ENCODE measurements around the gene RFTN1.

Gene RFTN1

GRCh38 chr3:16513141-16514020, at the start of gene RFTN1:
RFTN1 (minus strand) TSS chr3:16513699; CDS start chr3:16493869, 19,830 bp downstream.
- H3K27ac Mint-ChIP-seq, result peak within 1 kb of the TSS; percentile 96
- H3K36me3 Mint-ChIP-seq (ENCODE audit: low read depth), result peaks cover 18% of the 10 kb centered on the region
- no peaks in the 10 kb centered on the region for H3K27me3 Mint-ChIP-seq
- peaks cover 82% of the 10 kb centered on the region for H3K4me1 Mint-ChIP-seq (ENCODE audit: low read depth)
- H3K4me3 Mint-ChIP-seq, result peak within 1 kb of the TSS; percentile 98
- no peaks in the 10 kb centered on the region for H3K9me3 Mint-ChIP-seq
- intact Hi-C loops (cut with micrococcal nuclease), result loop anchor here (5.0 kb wide), 2 partner anchors 141 to 911 kb away; partner anchors contain the start of genes BTD and HACL1

- Mint-ChIP-seq H3K36me3 (ENCODE audit: low read depth) (no peaks in the 10 kb centered on the region), H3K27me3 (no peaks in the 10 kb centered on the region), H3K4me3 (no peak overlapping the region), H3K4me1 (ENCODE audit: low read depth) (no peaks in the 10 kb centered on the region), H3K9me3 (no peaks in the 10 kb centered on the region), H3K27ac (no peak overlapping the region)
- intact Hi-C loops (cut with micrococcal nuclease), result no loop called here
These were observed 46.3 kb upstream of the RFTN1 start for GRCh38 chr3:16559653-16560365.

GRCh38 chr3:16554126-16554525, 40.6 kb upstream of the RFTN1 start:
- H3K36me3 Mint-ChIP-seq (ENCODE audit: low read depth), result no peaks in the 10 kb centered on the region
- intact Hi-C loops (cut with micrococcal nuclease), result loop anchor here (5.0 kb wide), 1 partner anchor 507 kb away; no protein-coding TSS in a partner anchor
- no peak overlapping the region for H3K27ac Mint-ChIP-seq
- no peaks in the 10 kb centered on the region for H3K9me3 Mint-ChIP-seq
- H3K27me3 Mint-ChIP-seq, result peaks cover 1% of the 10 kb centered on the region
- no peaks in the 10 kb centered on the region for H3K4me1 Mint-ChIP-seq (ENCODE audit: low read depth)
- no peak overlapping the region for H3K4me3 Mint-ChIP-seq

GRCh38 chr3:16552757-16553156, 39.3 kb upstream of the RFTN1 start:
- intact Hi-C loops (cut with micrococcal nuclease), result loop anchor here (5.0 kb wide), 1 partner anchor 505 kb away; no protein-coding TSS in a partner anchor

GRCh38 chr3:16551342-16551976, 38.0 kb upstream of the RFTN1 start:
- intact Hi-C loops (cut with micrococcal nuclease), result loop anchor here (5.0 kb wide), 1 partner anchor 504 kb away; no protein-coding TSS in a partner anchor
- Mint-ChIP-seq H3K4me1 (ENCODE audit: low read depth) (peaks cover 5% of the 10 kb centered on the region), H3K4me3 (no peak overlapping the region), H3K27me3 (peaks cover 1% of the 10 kb centered on the region), H3K27ac (no peak overlapping the region), H3K36me3 (ENCODE audit: low read depth) (no peaks in the 10 kb centered on the region), H3K9me3 (no peaks in the 10 kb centered on the region)

More at GRCh38 chr3:16552757-16553156, 39.3 kb upstream of the RFTN1 start:
- H3K9me3 Mint-ChIP-seq, result no peaks in the 10 kb centered on the region
- H3K36me3 Mint-ChIP-seq (ENCODE audit: low read depth), result no peaks in the 10 kb centered on the region
- peaks cover 1% of the 10 kb centered on the region for H3K27me3 Mint-ChIP-seq
- no peak overlapping the region for H3K27ac Mint-ChIP-seq
- H3K4me3 Mint-ChIP-seq, result no peak overlapping the region
- H3K4me1 Mint-ChIP-seq (ENCODE audit: low read depth), result peaks cover 5% of the 10 kb centered on the region

- Mint-ChIP-seq H3K9me3 (no peaks in the 10 kb centered on the region), H3K36me3 (ENCODE audit: low read depth) (no peaks in the 10 kb centered on the region), H3K27me3 (peaks cover 1% of the 10 kb centered on the region), H3K4me3 (no peak overlapping the region), H3K4me1 (ENCODE audit: low read depth) (peaks cover 5% of the 10 kb centered on the region), H3K27ac (no peak overlapping the region)
- intact Hi-C loops (cut with micrococcal nuclease), result loop anchor here (1.0 to 5.0 kb wide), 3 partner anchors 261 to 504 kb away; no protein-coding TSS in a partner anchor
These were observed 37.3 kb upstream of the RFTN1 start for GRCh38 chr3:16550676-16551341.

- Mint-ChIP-seq H3K36me3 (ENCODE audit: low read depth) (no peaks in the 10 kb centered on the region), H3K4me1 (ENCODE audit: low read depth) (peaks cover 5% of the 10 kb centered on the region), H3K27me3 (peaks cover 1% of the 10 kb centered on the region), H3K27ac (no peak overlapping the region), H3K4me3 (no peak overlapping the region), H3K9me3 (no peaks in the 10 kb centered on the region)
- intact Hi-C loops (cut with micrococcal nuclease), result loop anchor here (1.0 to 5.0 kb wide), 3 partner anchors 260 to 503 kb away; no protein-coding TSS in a partner anchor
These were observed 36.8 kb upstream of the RFTN1 start for GRCh38 chr3:16550305-16550675.

- intact Hi-C loops (cut with micrococcal nuclease), result no loop called here
- peaks cover 1% of the 10 kb centered on the region for H3K27me3 Mint-ChIP-seq
- H3K9me3 Mint-ChIP-seq, result no peaks in the 10 kb centered on the region
- no peak overlapping the region for H3K27ac Mint-ChIP-seq
- no peaks in the 10 kb centered on the region for H3K36me3 Mint-ChIP-seq (ENCODE audit: low read depth)
- peaks cover 5% of the 10 kb centered on the region for H3K4me1 Mint-ChIP-seq (ENCODE audit: low read depth)
- H3K4me3 Mint-ChIP-seq, result no peak overlapping the region
These were observed 35.2 kb upstream of the RFTN1 start for GRCh38 chr3:16548721-16549120.

GRCh38 chr3:16547561-16548357, 34.3 kb upstream of the RFTN1 start:
- no peaks in the 10 kb centered on the region for H3K9me3 Mint-ChIP-seq
- peaks cover 5% of the 10 kb centered on the region for H3K4me1 Mint-ChIP-seq (ENCODE audit: low read depth)
- no peaks in the 10 kb centered on the region for H3K36me3 Mint-ChIP-seq (ENCODE audit: low read depth)
- no peak overlapping the region for H3K27ac Mint-ChIP-seq
- intact Hi-C loops (cut with micrococcal nuclease), result no loop called here
- H3K27me3 Mint-ChIP-seq, result peaks cover 3% of the 10 kb centered on the region
- H3K4me3 Mint-ChIP-seq, result no peak overlapping the region

GRCh38 chr3:16546186-16547010, 32.9 kb upstream of the RFTN1 start:
- Mint-ChIP-seq H3K4me1 (ENCODE audit: low read depth) (peaks cover 5% of the 10 kb centered on the region), H3K9me3 (no peaks in the 10 kb centered on the region), H3K27ac (no peak overlapping the region), H3K36me3 (ENCODE audit: low read depth) (no peaks in the 10 kb centered on the region), H3K4me3 (no peak overlapping the region), H3K27me3 (peaks cover 5% of the 10 kb centered on the region)
- intact Hi-C loops (cut with micrococcal nuclease), result no loop called here

GRCh38 chr3:16545413-16546185, 32.1 kb upstream of the RFTN1 start:
- Mint-ChIP-seq H3K4me1 (ENCODE audit: low read depth) (peaks cover 5% of the 10 kb centered on the region), H3K27ac (no peak overlapping the region), H3K36me3 (ENCODE audit: low read depth) (no peaks in the 10 kb centered on the region), H3K4me3 (no peak overlapping the region), H3K9me3 (no peaks in the 10 kb centered on the region), H3K27me3 (peaks cover 5% of the 10 kb centered on the region)
- intact Hi-C loops (cut with micrococcal nuclease), result no loop called here

Data from dendritic cell treated with granulocyte-macrophage colony-stimulating factor and Interleukin-4, amounts not matched to agents 40 ng/mL and 50 ng/mL, for 4 days (primary cell).